ENCODE measurements around the gene DEGS2.

- TF ChIP-seq CTCF (conservative IDR thresholded peaks at IDR 0.05) (no peak), ZFX (IDR thresholded peaks at IDR 0.05) (no peak)
Measured at GRCh38 chr14:100111931-100112704, 47.3 kb downstream of the DEGS2 start.
